ENCODE data around the gene DOP1A. TPM values are rescaled to one million over a fixed set of nuclear protein-coding genes. Genes with fewer than 3 reads are reported as not detected.
A peak's percentile ranks its signal among the peaks of the same experiment; 100 is the strongest.

Gene DOP1A, protein sequence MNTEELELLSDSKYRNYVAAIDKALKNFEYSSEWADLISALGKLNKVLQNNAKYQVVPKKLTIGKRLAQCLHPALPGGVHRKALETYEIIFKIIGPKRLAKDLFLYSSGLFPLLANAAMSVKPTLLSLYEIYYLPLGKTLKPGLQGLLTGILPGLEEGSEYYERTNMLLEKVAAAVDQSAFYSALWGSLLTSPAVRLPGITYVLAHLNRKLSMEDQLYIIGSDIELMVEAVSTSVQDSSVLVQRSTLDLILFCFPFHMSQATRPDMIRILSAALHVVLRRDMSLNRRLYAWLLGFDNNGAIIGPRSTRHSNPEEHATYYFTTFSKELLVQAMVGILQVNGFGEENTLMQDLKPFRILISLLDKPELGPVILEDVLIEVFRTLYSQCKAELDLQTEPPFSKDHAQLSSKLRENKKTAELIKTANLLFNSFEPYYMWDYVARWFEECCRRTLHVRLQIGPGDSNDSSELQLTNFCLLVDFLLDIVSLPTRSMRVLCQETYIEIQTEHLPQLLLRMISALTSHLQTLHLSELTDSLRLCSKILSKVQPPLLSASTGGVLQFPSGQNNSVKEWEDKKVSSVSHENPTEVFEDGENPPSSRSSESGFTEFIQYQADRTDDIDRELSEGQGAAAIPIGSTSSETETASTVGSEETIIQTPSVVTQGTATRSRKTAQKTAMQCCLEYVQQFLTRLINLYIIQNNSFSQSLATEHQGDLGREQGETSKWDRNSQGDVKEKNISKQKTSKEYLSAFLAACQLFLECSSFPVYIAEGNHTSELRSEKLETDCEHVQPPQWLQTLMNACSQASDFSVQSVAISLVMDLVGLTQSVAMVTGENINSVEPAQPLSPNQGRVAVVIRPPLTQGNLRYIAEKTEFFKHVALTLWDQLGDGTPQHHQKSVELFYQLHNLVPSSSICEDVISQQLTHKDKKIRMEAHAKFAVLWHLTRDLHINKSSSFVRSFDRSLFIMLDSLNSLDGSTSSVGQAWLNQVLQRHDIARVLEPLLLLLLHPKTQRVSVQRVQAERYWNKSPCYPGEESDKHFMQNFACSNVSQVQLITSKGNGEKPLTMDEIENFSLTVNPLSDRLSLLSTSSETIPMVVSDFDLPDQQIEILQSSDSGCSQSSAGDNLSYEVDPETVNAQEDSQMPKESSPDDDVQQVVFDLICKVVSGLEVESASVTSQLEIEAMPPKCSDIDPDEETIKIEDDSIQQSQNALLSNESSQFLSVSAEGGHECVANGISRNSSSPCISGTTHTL (N-terminal part only)
- total RNA-seq (10 to 100 TPM in 9 of 10 donors, 1 to 10 TPM in 1; 10.0 to 26.8 (median 22.2) TPM), polyA plus RNA-seq (1 to 10 TPM; 2.5 to 9.4 TPM)
- long read RNA-seq, donor 1, partial matches to known transcripts: 1 of 4 reads
- long read RNA-seq, donor 1, other reads (novel, unspliced or antisense): 3 of 4 reads
- long read RNA-seq, donor 2, partial matches to known transcripts: 4 of 8 reads
- long read RNA-seq, donor 2, other reads (novel, unspliced or antisense): 4 of 8 reads
- long read RNA-seq, donor 3, partial matches to known transcripts: 4 of 10 reads
- long read RNA-seq, donor 3, other reads (novel, unspliced or antisense): 6 of 10 reads

GRCh38 chr6:83067448-83068439 is at the start of gene DOP1A:
TSS of gene DOP1A (plus strand) at chr6:83067671. CDS start at chr6:83096978, 29,307 bp downstream.
- intact Hi-C loops (cut with DNase I): loop anchor here (1.0 to 10.0 kb wide), 14 partner anchors 10 to 787 kb away; partner anchors contain the start of genes PGM3 (in 4 of the 10), RWDD2A (in 4 of the 10), PRSS35 (in 2 of the 10) and CYB5R4 (in 1 of the 10)
- peaks cover 0 to 62% (median 32%) of the 10 kb centered on the region in 9 donors for H3K4me1 ChIP-seq

GRCh38 chr6:83019741-83020140 is 47.7 kb upstream of the DOP1A start:
- DNase-seq (no peak), ATAC-seq (no peak)
- Histone ChIP-seq H3K9me3 (peaks cover 0 to 10% (median 0%) of the 10 kb centered on the region in 11 donors), H3K4me1 (no peaks in the 10 kb centered on the region), H3K27me3 (no peaks in the 10 kb centered on the region), H3K4me3 (no peak overlapping the region), H3K36me3 (peaks cover 0 to 67% (median 6%) of the 10 kb centered on the region in 9 donors), H3K27ac (no peak overlapping the region)
- intact Hi-C loops (cut with DNase I): no loop called here
- TF ChIP-seq, protein P1, sequence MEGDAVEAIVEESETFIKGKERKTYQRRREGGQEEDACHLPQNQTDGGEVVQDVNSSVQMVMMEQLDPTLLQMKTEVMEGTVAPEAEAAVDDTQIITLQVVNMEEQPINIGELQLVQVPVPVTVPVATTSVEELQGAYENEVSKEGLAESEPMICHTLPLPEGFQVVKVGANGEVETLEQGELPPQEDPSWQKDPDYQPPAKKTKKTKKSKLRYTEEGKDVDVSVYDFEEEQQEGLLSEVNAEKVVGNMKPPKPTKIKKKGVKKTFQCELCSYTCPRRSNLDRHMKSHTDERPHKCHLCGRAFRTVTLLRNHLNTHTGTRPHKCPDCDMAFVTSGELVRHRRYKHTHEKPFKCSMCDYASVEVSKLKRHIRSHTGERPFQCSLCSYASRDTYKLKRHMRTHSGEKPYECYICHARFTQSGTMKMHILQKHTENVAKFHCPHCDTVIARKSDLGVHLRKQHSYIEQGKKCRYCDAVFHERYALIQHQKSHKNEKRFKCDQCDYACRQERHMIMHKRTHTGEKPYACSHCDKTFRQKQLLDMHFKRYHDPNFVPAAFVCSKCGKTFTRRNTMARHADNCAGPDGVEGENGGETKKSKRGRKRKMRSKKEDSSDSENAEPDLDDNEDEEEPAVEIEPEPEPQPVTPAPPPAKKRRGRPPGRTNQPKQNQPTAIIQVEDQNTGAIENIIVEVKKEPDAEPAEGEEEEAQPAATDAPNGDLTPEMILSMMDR (IDR thresholded peaks at IDR 0.05): no peak
- 81 to 90% methylated on average over 4 of the region's 4 CpGs for WGBS, 2 donors

More at GRCh38 chr6:83067448-83068439, at the start of gene DOP1A:
- Histone ChIP-seq H3K9me3 (no peaks in the 10 kb centered on the region), H3K4me3 (peak within 1 kb of the TSS; percentile 64 to 93 (median 78)), H3K27me3 (no peaks in the 10 kb centered on the region), H3K36me3 (no peaks in the 10 kb centered on the region), H3K27ac (peak within 1 kb of the TSS; percentile 39 to 93 (median 87))
- ATAC-seq (peak; percentile 96 to 99 (median 96)), DNase-seq (peak; percentile 95 to 96)
- 1% methylated on average over 78 of the region's 78 CpGs for WGBS, 2 donors
- TF ChIP-seq, protein P1 (IDR thresholded peaks at IDR 0.05): peak; percentile 93 to 100 (median 98)

DNA sequence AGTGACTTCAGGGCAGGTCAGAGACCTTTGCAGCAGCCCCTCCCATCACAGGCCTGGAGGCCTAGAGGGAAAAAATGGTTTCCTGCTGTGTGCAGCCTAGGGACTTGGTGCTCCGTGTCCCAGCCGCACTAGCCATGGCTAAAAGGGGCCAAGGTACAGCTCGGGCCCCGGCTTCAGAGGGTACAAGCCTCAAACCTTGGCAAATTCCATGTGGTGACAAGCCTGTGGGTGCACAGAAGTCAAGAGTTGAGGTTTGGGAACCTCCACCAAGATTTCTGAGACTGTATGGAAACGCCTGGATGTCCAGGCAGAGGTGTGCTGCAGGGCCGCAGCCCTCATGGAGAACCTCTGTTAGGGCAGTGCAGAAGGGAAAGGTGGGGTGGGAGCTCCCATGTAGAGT is 35.8 kb upstream of the DOP1A start:
- TF ChIP-seq, protein P1 (IDR thresholded peaks at IDR 0.05): no peak
- WGBS, 2 donors: 95 to 97% methylated on average over 6 of the region's 6 CpGs
- H3K4me1 ChIP-seq: no peaks in the 10 kb centered on the region
- H3K36me3 ChIP-seq: peaks cover 0 to 17% (median 7%) of the 10 kb centered on the region in 9 donors
- H3K27ac ChIP-seq: no peak overlapping the region
- H3K9me3 ChIP-seq: peaks cover 0 to 14% (median 6%) of the 10 kb centered on the region in 11 donors
- DNase-seq: no peak
- H3K27me3 ChIP-seq: no peaks in the 10 kb centered on the region
- ATAC-seq: no peak
- H3K4me3 ChIP-seq: no peak overlapping the region
- intact Hi-C loops (cut with DNase I): no loop called here
